NB4 (cell line): Measurements from ENCODE around the gene TRAPPC12.

Experiments
- CTCF ChIP-seq: IDR thresholded peaks from one replicate; pipeline ENCODE4 v1.5.1; 2012; ENCODE audit warnings: low read depth, low read length
- POLR2A ChIP-seq: IDR thresholded peaks from 2 replicates; pipeline ENCODE4 v1.6.1; 2011; ENCODE audit warnings: mild to moderate bottlenecking; ENCODE audit not compliant: insufficient read length; ENCODE audit errors: extremely low read depth

GRCh38 chr2:3432067-3432466 is 52.6 kb downstream of the TRAPPC12 start:
- TF ChIP-seq CTCF (no peak), POLR2A (no peak)
